ENCODE results near the gene ADORA2A. TPM values are rescaled to one million over a fixed set of nuclear protein-coding genes. Genes with fewer than 3 reads are reported as not detected.

Gene ADORA2A
- total and polyA plus RNA-seq, 2 donors (not counting 1 experiment from before 2014, with no cell fraction given) = 0.78 to 1.5 TPM

GRCh38 chr22:24444251-24444650, 16.9 kb downstream of the ADORA2A start:
- Histone ChIP-seq H3K4me1 (ENCODE audit: control insufficient read depth, extremely low read depth, insufficient read depth, low read length) (peaks cover 3% of the 10 kb centered on the region), H3K27ac (ENCODE audit: insufficient read depth, low read length) (no peak overlapping the region), H3K27me3 (ENCODE audit: control insufficient read depth, insufficient read depth, low read length) (peaks cover 3% of the 10 kb centered on the region), H3K9me3 (ENCODE audit: control insufficient read depth, insufficient read depth, low read depth, low read length) (no peaks in the 10 kb centered on the region), H3K4me3 (replicated peaks in 1 of 4; ENCODE audit: control extremely low read depth in 1 of 4, insufficient read depth in 1 of 4, low read depth in 3 of 4, low read length in 4 of 4) (no peak overlapping the region), H3K36me3 (ENCODE audit: control insufficient read depth, insufficient read depth, low read length) (no peaks in the 10 kb centered on the region), H2AFZ (ENCODE audit: low read length) (no peak overlapping the region), H3K79me2 (ENCODE audit: control insufficient read depth, insufficient read depth, low read length) (no peaks in the 10 kb centered on the region), H3K9ac (ENCODE audit: insufficient read depth, low read length) (no peak overlapping the region), H4K20me1 (ENCODE audit: control insufficient read depth, extremely low read depth, insufficient read depth, low read length) (no peaks in the 10 kb centered on the region), H3K4me2 (ENCODE audit: extremely low read depth, insufficient read depth, low read length) (no peak overlapping the region)
- TF ChIP-seq EZH2 (IDR thresholded peaks at IDR 0.05; ENCODE audit: low read length, missing control alignments) (no peak), CTCF (conservative IDR thresholded peaks at IDR 0.05 in 1 of 2, IDR thresholded peaks at IDR 0.05 in 1 of 2; ENCODE audit: low read depth in 1 of 2, low read length in 2 of 2) (no peak)
- no peak for DNase-seq (ENCODE audit: low read depth in 2 of 2)

GRCh38 chr22:24444729-24445466, 17.5 kb downstream of the ADORA2A start:
- H3K27me3 ChIP-seq (ENCODE audit: control insufficient read depth, insufficient read depth, low read length) = peaks cover 3% of the 10 kb centered on the region
- no peak overlapping the region for H3K4me3 ChIP-seq (replicated peaks in 1 of 4; ENCODE audit: control extremely low read depth in 1 of 4, insufficient read depth in 1 of 4, low read depth in 3 of 4, low read length in 4 of 4)
- no peak overlapping the region for H2AFZ ChIP-seq (ENCODE audit: low read length)
- H3K27ac ChIP-seq (ENCODE audit: insufficient read depth, low read length) = no peak overlapping the region
- H3K9me3 ChIP-seq (ENCODE audit: control insufficient read depth, insufficient read depth, low read depth, low read length) = no peaks in the 10 kb centered on the region
- no peaks in the 10 kb centered on the region for H3K36me3 ChIP-seq (ENCODE audit: control insufficient read depth, insufficient read depth, low read length)
- no peak overlapping the region for H3K4me2 ChIP-seq (ENCODE audit: extremely low read depth, insufficient read depth, low read length)
- DNase-seq (ENCODE audit: low read depth in 2 of 2) = no peak
- H3K79me2 ChIP-seq (ENCODE audit: control insufficient read depth, insufficient read depth, low read length) = no peaks in the 10 kb centered on the region
- H3K4me1 ChIP-seq (ENCODE audit: control insufficient read depth, extremely low read depth, insufficient read depth, low read length) = peaks cover 3% of the 10 kb centered on the region
- H4K20me1 ChIP-seq (ENCODE audit: control insufficient read depth, extremely low read depth, insufficient read depth, low read length) = no peaks in the 10 kb centered on the region
- TF ChIP-seq EZH2 (IDR thresholded peaks at IDR 0.05; ENCODE audit: low read length, missing control alignments) (no peak), CTCF (conservative IDR thresholded peaks at IDR 0.05 in 1 of 2, IDR thresholded peaks at IDR 0.05 in 1 of 2; ENCODE audit: low read depth in 1 of 2, low read length in 2 of 2) (no peak)
- no peak overlapping the region for H3K9ac ChIP-seq (ENCODE audit: insufficient read depth, low read length)

- Histone ChIP-seq H3K9ac (ENCODE audit: insufficient read depth, low read length) (no peak overlapping the region), H3K36me3 (ENCODE audit: control insufficient read depth, insufficient read depth, low read length) (no peaks in the 10 kb centered on the region), H4K20me1 (ENCODE audit: control insufficient read depth, extremely low read depth, insufficient read depth, low read length) (no peaks in the 10 kb centered on the region), H3K4me1 (ENCODE audit: control insufficient read depth, extremely low read depth, insufficient read depth, low read length) (peaks cover 3% of the 10 kb centered on the region), H3K4me3 (replicated peaks in 1 of 4; ENCODE audit: control extremely low read depth in 1 of 4, insufficient read depth in 1 of 4, low read depth in 3 of 4, low read length in 4 of 4) (no peak overlapping the region), H3K27ac (ENCODE audit: insufficient read depth, low read length) (no peak overlapping the region), H3K9me3 (ENCODE audit: control insufficient read depth, insufficient read depth, low read depth, low read length) (no peaks in the 10 kb centered on the region), H3K4me2 (ENCODE audit: extremely low read depth, insufficient read depth, low read length) (no peak overlapping the region), H3K27me3 (ENCODE audit: control insufficient read depth, insufficient read depth, low read length) (peaks cover 5% of the 10 kb centered on the region), H2AFZ (ENCODE audit: low read length) (no peak overlapping the region), H3K79me2 (ENCODE audit: control insufficient read depth, insufficient read depth, low read length) (no peaks in the 10 kb centered on the region)
- DNase-seq (ENCODE audit: low read depth in 2 of 2) = no peak
- TF ChIP-seq EZH2 (IDR thresholded peaks at IDR 0.05; ENCODE audit: low read length, missing control alignments) (no peak), CTCF (conservative IDR thresholded peaks at IDR 0.05 in 1 of 2, IDR thresholded peaks at IDR 0.05 in 1 of 2; ENCODE audit: low read depth in 1 of 2, low read length in 2 of 2) (no peak)
Observed at GRCh38 chr22:24445481-24446259, 18.3 kb downstream of the ADORA2A start.

Data from fibroblast of lung (primary cell).